ENCODE measurements around the gene ARTN.

Gene ARTN

DNA sequence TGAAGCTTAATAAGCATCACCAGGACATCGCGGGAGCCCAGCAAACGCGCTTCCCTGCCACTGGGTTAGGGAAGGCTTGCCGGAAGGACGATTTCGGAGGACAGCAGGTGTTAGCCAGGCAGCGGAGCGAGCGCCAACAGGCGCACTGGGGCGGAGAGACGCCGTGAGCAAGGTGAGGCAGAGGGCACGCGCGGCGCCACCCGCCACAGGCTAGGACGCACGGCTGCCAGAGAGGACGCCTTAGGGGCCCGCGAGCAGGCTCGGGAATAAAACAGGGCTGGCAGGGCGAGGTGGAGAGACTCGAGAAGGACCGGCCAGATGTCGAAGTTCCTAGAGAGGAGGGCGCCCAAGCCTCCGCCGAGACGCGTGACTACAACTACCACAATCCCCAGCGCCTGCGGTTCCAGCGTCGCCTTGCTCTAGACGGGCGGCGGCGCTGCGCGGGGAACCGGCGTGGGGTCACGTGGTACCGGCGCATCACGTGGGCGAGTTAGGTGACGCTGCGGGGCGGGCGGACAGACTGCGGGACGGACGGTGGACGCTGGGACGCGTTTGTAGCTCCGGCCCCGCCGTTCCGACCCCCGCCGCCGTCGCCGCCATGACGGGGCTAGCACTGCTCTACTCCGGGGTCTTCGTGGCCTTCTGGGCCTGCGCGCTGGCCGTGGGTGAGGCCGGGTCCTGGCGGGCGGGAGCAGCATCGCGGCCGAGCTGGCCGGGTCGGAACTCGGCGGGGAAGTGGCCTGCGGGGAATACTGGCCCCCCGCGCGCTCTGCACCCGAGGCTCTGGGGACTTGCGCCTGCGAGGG is 41.0 kb downstream of the ARTN start, which contains the start of gene ATP6V0B:
ATP6V0B (plus strand) TSS at position 518 of the 806 bp plus-strand sequence; CDS start at position 599, 81 bp downstream.
- peak; percentile 91 for DNase-seq

GRCh38 chr1:43975249-43975961 is 41.8 kb downstream of the ARTN start:
- DNase-seq = peak; percentile 52

GRCh38 chr1:43976045-43976444 is 42.4 kb downstream of the ARTN start:
- DNase-seq = no peak

DNA sequence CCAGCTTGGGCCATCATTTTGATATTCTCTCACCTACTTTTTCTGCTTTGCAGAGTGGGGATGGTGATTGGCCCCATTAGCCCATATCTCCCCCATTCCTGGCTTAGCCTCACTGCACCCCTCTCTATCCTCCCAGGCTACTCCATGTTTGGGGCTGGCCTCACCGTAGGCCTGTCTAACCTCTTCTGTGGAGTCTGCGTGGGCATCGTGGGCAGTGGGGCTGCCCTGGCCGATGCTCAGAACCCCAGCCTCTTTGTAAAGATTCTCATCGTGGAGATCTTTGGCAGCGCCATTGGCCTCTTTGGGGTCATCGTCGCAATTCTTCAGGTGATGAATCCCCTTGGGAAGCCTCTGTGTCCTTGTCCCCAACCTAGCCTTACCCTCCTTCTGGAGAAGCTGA is 43.3 kb downstream of the ARTN start:
- DNase-seq = no peak

DNA sequence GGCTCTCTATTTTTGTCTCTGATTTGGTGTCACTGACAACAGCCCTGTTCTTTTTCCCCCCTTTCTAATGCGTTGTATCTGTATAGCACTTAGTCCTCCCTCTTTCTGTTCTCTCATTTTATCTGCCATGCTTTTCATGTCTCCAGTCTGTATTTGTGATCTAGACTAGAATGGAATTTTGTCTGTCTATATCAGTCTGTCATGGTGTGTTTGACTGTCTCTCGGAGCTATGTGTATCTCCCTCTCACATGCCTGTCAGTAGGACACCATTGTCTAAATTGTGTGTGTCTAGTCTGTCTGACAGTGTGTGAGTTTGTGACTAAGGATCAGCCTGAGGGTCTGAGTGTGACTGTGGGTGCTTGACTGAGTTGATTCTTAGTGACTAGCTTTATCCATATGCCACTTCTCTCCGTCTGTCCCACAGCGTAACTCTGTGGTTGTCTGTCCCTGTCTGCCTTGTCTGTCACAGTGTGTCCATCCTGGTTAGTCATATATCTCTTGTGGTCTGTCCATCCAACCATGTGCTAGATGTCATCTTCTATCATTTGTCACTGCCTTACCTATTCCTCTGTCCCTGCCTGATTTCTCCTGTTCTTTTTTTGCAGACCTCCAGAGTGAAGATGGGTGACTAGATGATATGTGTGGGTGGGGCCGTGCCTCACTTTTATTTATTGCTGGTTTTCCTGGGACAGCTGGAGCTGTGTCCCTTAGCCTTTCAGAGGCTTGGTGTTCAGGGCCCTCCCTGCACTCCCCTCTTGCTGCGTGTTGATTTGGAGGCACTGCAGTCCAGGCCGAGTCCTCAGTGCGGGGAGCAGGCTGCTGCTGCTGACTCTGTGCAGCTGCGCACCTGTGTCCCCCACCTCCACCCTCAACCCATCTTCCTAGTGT is 44.0 kb downstream of the ARTN start:
- DNase-seq = no peak

- DNase-seq = no peak
These were observed 44.6 kb downstream of the ARTN start for GRCh38 chr1:43978264-43978550.

DNA sequence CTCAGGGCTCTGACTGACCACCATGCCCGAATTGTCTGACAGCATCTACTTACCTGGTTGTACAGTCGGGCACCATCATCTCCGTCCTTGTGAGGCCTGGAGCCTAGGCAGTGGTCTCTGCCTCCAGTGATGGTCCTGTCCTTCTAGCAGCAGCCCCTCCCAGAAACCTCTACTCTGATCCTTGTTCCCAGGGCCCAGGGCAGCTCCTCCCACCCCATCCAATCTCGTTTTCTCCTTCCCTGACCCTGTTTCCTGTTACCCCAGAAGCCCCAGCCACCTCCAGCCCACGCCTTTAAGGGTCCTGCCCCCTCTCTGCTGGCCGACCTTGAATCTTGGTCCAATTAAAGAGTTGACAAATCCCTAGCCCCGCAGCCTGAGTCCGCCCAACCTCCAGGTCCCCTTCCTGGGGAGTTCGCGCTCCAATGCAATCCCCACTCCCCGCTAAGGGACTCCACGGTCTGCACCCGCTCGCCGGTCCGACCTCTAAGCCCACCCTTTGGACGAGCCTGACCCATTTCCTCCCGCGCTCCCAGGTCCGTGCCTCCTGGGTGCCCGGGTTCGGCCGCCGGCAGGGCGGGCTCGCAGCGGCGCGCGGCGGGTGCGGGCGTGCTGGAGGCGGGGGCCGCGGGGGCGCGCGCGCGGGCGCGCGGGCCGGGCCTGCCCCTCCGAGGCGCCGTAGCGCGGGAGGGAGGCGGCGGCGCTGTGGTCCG is 45.1 kb downstream of the ARTN start, which contains the start of gene B4GALT2:
B4GALT2 (plus strand) TSS at position 660 of the 710 bp plus-strand sequence. CDS start 1,951 bp downstream, outside the sequence.
- peak; percentile 51 for DNase-seq

DNA sequence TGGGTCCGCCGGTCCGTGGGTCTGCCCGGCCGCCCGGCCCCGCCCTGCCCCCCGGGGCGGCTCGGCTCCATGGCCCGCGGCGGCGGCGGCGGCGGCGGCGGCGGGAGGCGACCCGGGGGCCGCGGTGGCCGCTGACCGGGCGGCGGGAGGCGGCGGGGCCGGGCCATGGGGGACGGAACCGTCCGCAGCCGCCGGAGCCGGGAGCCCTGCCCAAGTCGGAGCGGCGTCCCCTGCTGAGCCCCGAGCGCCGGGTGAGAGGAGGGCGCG is 45.6 kb downstream of the ARTN start:
- no peak for DNase-seq

DNA sequence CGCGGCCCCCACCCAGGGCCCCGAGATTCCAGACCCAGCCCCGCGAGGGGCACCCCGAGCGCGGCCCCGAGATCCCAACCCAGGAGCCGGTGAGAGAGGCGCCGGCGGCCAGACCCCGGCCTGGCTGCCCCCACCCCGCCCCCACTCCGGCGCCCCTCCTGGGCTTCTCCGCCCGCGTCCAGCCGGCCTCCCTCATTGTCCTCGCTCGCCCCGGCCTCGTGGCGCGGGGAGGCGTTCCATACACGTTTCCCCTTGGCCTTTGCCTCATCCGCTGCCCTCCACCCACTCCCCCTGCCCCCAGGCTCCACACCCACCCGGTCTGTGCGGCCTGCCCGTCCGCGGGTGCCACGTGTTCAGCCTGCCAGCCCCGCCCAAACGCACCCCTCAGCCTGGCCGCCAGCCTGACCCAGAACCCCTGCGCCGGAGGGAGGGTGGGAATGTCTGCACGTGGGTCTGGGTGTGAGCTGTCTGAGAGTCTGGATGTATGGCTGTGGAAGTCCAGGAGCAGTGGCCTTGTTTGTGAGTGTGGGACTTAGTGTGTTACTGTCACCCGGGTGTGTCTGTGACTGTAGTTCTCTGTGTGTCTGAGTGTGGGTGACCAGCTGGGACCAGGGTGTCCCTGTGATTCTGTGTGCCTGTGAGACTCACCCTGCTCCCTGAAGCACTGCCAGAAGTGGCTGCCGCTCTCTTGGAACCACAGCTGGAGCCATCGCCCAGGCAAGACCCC is 46.1 kb downstream of the ARTN start:
- peak; percentile 20 for DNase-seq

DNA sequence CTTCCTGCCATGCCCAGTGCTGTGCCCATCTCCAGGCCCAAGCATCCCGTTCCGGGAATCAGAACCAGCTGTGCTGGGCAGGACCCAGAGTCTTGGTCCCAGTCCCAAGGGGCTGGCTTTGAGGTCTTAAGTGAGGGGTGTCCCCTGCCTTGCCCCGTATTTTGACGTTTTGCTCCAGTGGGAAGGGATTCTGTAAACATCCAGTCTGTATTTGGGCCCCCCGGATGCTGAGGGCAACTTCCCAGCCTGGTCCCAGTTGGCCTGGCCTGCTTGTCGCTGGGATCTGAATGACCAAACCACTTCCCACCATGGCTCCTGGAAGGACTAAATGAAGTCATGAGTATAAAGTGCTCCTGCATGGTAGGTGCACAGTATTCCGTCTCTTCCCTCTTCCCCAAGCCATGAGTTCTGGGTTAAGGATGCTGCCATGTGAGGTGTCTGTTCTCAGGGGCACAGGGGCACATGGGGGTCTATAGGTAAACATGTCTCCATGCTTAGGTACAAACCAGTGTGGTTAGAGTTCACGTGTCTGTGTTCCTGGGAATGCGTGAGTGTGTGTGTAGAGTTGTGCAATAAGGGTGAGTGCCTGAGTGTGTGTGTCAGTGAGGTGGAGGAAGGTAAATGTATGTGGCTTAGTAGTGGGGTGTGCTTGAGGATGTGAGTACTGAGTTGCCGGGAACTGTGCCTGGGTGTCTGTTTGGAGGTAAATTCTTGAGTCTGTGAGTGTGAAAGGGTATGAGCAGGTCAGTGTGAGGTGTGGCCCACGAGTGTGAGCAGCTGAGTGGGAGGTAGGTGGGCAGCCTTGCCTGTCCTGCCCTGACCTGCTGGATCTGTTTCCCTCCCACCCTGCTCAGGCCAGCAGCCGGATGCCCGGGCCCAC is 46.9 kb downstream of the ARTN start:
- no peak for DNase-seq

- DNase-seq = no peak
These were observed 47.5 kb downstream of the ARTN start for GRCh38 chr1:43981135-43981491.

DNA sequence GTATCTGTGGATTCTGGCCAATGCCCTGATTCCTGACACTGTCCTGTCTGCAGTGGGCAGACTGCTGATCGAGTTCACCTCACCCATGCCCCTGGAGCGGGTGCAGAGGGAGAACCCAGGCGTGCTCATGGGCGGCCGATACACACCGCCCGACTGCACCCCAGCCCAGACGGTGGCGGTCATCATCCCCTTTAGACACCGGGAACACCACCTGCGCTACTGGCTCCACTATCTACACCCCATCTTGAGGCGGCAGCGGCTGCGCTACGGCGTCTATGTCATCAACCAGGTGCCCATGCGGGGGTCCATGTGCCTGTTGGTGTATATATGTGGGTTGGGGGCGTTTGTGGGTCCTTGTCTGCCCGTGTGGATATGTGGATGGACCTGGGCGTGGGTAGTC is 48.0 kb downstream of the ARTN start:
- DNase-seq = no peak

DNA sequence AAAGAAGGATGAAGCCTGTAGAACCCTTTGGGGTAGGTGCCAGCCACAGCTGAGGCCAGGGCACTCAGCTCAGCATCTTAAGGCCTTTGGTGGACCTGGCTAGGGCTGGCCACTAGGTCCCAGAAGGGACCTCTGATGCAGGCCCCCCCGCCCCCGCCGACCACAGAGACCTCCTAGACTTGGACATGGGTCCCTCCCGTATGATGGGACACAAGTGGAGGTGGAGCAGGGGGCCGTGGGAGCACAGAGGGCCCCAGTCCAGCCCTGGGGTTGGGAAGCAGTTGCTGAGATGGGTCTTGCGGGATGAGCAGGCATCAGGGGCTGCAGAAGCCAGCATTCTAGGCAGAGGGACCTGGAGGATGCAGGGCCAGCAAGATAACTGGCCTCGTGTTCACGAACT is 48.6 kb downstream of the ARTN start:
- no peak for DNase-seq

GRCh38 chr1:43982808-43983207 is 49.2 kb downstream of the ARTN start:
- no peak for DNase-seq

DNA sequence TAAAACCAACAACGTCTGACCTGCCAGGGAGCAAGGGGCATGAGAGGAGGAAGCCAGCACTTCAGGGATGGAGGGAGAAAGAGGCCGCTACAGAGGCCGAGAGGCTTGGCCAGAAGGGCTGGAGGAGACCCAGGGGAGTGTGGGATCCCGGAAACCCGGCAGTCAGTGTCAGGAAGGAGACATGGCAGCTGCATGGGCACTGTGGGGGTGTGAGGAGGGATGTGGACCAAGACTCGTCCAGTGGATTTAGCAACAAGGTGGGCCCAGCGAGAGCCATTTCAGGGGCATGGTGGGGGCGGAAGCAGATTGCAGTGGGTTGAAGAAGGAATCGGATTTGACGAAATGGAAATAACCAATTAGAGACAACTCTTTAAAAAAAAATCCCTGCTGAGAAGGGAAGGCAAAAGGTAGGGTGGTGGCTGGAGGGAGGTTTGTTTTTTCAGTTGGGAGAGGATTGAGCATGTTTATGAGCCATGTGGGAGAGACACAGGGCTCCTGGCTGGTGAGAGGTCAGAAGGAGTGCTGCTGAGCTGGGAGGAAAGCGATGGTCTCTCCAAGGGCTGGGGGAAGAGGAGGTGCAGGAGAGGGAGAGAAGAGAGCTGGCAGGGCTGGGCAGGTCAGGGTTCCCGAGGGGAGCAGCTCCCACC is 49.8 kb downstream of the ARTN start:
- no peak for DNase-seq

DNA sequence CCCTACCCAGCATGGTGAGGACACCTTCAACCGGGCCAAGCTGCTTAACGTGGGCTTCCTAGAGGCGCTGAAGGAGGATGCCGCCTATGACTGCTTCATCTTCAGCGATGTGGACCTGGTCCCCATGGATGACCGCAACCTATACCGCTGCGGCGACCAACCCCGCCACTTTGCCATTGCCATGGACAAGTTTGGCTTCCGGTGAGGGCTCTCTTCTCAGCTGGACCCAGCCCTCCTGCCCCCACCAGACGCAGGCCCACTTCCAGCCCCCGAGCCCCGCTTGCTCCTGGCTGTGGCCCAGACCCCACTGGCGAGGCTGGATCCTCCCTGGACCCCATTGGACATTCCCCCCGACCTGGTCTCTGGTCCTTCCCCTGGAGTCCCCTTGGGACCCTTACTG is 51.3 kb downstream of the ARTN start:
- DNase-seq = no peak

DNA sequence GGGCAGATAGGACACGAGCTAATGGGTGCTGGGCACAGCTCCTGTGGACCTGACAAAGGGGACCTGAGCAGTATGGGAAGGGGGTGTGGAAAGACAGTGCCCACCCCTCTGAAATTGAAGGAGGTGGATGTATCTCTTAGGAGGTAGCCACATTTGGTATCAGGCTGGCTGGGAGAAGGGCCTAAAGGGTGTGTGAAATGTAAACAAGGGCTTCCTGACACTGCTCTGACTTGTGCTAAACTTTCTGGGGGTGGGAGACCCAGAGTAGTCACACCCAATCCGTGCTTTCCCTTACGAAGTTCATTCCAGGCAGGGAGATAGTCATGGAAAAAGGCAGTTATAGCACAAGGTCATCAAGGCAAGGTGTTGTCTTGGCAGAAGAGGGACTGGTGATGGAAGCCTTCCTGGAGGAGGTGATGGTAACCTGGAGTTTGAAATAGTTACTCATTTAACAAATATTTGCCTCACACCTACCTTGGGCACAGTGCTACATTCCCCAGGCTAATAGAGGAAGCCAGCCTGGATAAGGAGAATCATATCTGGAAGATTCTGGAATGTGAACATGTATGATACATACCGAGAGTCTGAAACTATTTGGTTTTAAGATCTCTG is 52.5 kb downstream of the ARTN start:
- no peak for DNase-seq

DNA sequence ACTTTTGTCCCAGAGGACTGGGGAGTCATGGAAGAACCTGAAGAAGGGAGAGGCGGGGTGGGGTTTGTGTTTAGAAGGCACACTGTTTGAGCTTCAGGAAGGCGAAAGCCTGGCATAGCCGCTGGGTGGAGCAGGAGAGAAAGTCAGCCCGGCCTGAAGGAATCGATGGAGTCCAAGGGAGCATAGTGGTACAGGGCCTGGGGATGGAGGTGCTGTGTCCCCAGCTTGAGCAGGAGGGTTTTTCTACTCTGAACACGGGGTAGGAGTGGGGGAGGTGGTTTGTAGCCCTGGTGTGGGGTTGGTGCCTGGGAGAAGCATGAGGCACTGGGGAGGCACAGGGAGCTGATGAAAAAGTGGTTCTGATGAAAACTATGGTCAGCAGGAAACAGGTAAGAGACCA is 53.1 kb downstream of the ARTN start:
- no peak for DNase-seq

All from CD4-positive, alpha-beta T cell treated with Interleukin-12 subunit alpha and Interleukin-12 subunit beta, for 1 hour (primary cell).